ENCODE data around the gene ZFAND2B. TPM values are rescaled to one million over a fixed set of nuclear protein-coding genes. Genes with fewer than 3 reads are reported as not detected.

Gene ZFAND2B
- total RNA-seq, 1 experiment from 2014 or later: 19.5 TPM

GRCh38 chr2:219207134-219207883 is 727 bp downstream of the ZFAND2B start:
- Mint-ChIP-seq H3K27me3 (ENCODE audit: low read depth) (peaks cover 15% of the 10 kb centered on the region), H3K27ac (peak overlapping the region; percentile 88), H3K36me3 (peaks cover 36% of the 10 kb centered on the region), H3K4me3 (peak overlapping the region; percentile 74), H3K4me1 (peaks cover 6% of the 10 kb centered on the region), H3K9me3 (peaks cover 5% of the 10 kb centered on the region)
- no peak for TF ChIP-seq RORB (CRISPR knock-in tag; IDR thresholded peaks at IDR 0.05)
- no peak for TF ChIP-seq ZBTB21 (CRISPR knock-in tag; IDR thresholded peaks at IDR 0.05; ENCODE audit: borderline replicate concordance)
- TF ChIP-seq, protein P1, sequence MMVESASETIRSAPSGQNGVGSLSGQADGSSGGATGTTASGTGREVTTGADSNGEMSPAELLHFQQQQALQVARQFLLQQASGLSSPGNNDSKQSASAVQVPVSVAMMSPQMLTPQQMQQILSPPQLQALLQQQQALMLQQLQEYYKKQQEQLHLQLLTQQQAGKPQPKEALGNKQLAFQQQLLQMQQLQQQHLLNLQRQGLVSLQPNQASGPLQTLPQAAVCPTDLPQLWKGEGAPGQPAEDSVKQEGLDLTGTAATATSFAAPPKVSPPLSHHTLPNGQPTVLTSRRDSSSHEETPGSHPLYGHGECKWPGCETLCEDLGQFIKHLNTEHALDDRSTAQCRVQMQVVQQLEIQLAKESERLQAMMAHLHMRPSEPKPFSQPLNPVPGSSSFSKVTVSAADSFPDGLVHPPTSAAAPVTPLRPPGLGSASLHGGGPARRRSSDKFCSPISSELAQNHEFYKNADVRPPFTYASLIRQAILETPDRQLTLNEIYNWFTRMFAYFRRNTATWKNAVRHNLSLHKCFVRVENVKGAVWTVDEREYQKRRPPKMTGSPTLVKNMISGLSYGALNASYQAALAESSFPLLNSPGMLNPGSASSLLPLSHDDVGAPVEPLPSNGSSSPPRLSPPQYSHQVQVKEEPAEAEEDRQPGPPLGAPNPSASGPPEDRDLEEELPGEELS (CRISPR knock-in tag; IDR thresholded peaks at IDR 0.05): no peak
- no peak for TF ChIP-seq RELA (CRISPR knock-in tag; IDR thresholded peaks at IDR 0.05; ENCODE audit: borderline replicate concordance)
- no peak for TF ChIP-seq PRDM15 (CRISPR knock-in tag; IDR thresholded peaks at IDR 0.05)
- TF ChIP-seq, protein P2, sequence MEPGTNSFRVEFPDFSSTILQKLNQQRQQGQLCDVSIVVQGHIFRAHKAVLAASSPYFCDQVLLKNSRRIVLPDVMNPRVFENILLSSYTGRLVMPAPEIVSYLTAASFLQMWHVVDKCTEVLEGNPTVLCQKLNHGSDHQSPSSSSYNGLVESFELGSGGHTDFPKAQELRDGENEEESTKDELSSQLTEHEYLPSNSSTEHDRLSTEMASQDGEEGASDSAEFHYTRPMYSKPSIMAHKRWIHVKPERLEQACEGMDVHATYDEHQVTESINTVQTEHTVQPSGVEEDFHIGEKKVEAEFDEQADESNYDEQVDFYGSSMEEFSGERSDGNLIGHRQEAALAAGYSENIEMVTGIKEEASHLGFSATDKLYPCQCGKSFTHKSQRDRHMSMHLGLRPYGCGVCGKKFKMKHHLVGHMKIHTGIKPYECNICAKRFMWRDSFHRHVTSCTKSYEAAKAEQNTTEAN (CRISPR knock-in tag; IDR thresholded peaks at IDR 0.05): no peak
- TF ChIP-seq AFF4 (CRISPR knock-in tag; IDR thresholded peaks at IDR 0.05; ENCODE audit: borderline replicate concordance): no peak
- TF ChIP-seq IRF2 (CRISPR knock-in tag; IDR thresholded peaks at IDR 0.05; ENCODE audit: borderline replicate concordance, low read depth): no peak
- TF ChIP-seq E2F5 (CRISPR knock-in tag; IDR thresholded peaks at IDR 0.05): no peak
- TF ChIP-seq SMAD3 (CRISPR knock-in tag; IDR thresholded peaks at IDR 0.05; ENCODE audit: borderline replicate concordance): no peak
- TF ChIP-seq NFYB (CRISPR knock-in tag; conservative IDR thresholded peaks at IDR 0.05; ENCODE audit: low read depth): no peak
- TF ChIP-seq ESRRA (CRISPR knock-in tag; IDR thresholded peaks at IDR 0.05; ENCODE audit: borderline replicate concordance): no peak
- no peak for TF ChIP-seq SMAD4 (CRISPR knock-in tag; IDR thresholded peaks at IDR 0.05)
- DNase-seq (ENCODE audit: low spot score) (no peak), ATAC-seq (peak; percentile 6)
- ChIA-PET CTCF (interaction anchor here (0.8 to 2.0 kb wide), 9 partner anchors 10 to 195 kb away, joined by 3 to 11 read pairs (median 7); partner anchors contain the start of genes CNPPD1, GLB1L and STK16), POLR2A (interaction anchor here (1.3 to 2.0 kb wide), 4 partner anchors 11 to 45 kb away, joined by 6 to 16 read pairs (median 8); partner anchors contain the start of genes ABCB6, CNPPD1 and TUBA4B)
